ENCODE measurements around the gene TMEM242.

TMEM242 gene

GRCh38 chr6:157287247-157287850, 36.0 kb downstream of the TMEM242 start:
- peaks cover 4% of the 10 kb centered on the region for H3K4me1 Mint-ChIP-seq
- no peak overlapping the region for H3K4me3 Mint-ChIP-seq
- no peaks in the 10 kb centered on the region for H3K9me3 Mint-ChIP-seq
- DNase-seq (ENCODE audit: low spot score in 2 of 2) (no peak), ATAC-seq (no peak)
- no peak overlapping the region for H3K27ac Mint-ChIP-seq
- peaks cover 22% of the 10 kb centered on the region for H3K36me3 Mint-ChIP-seq

GRCh38 chr6:157285422-157285779, 37.9 kb downstream of the TMEM242 start:
- Mint-ChIP-seq H3K9me3 (no peaks in the 10 kb centered on the region), H3K4me3 (no peak overlapping the region), H3K4me1 (peaks cover 6% of the 10 kb centered on the region), H3K36me3 (peaks cover 12% of the 10 kb centered on the region), H3K27ac (no peak overlapping the region)
- DNase-seq (ENCODE audit: low spot score in 2 of 2) (no peak), ATAC-seq (no peak)

GRCh38 chr6:157284738-157285421, 38.4 kb downstream of the TMEM242 start:
- no peak for DNase-seq (ENCODE audit: low spot score in 2 of 2)
- H3K27ac Mint-ChIP-seq = no peak overlapping the region
- H3K36me3 Mint-ChIP-seq = peaks cover 8% of the 10 kb centered on the region
- H3K4me3 Mint-ChIP-seq = no peak overlapping the region
- peaks cover 6% of the 10 kb centered on the region for H3K4me1 Mint-ChIP-seq
- H3K9me3 Mint-ChIP-seq = no peaks in the 10 kb centered on the region
- ATAC-seq = peak; percentile 13

- peak; percentile 11 for ATAC-seq
- H3K36me3 Mint-ChIP-seq = peaks cover 5% of the 10 kb centered on the region
- H3K4me3 Mint-ChIP-seq = no peak overlapping the region
- H3K27ac Mint-ChIP-seq = no peak overlapping the region
- H3K4me1 Mint-ChIP-seq = peaks cover 6% of the 10 kb centered on the region
- no peaks in the 10 kb centered on the region for H3K9me3 Mint-ChIP-seq
- no peak for DNase-seq (ENCODE audit: low spot score in 2 of 2)
Measured at GRCh38 chr6:157283900-157284737, 39.2 kb downstream of the TMEM242 start.

- peaks cover under 1% of the 10 kb centered on the region for H3K36me3 Mint-ChIP-seq
- peaks cover 6% of the 10 kb centered on the region for H3K4me1 Mint-ChIP-seq
- DNase-seq (ENCODE audit: low spot score in 2 of 2) = no peak
- H3K4me3 Mint-ChIP-seq = no peak overlapping the region
- H3K27ac Mint-ChIP-seq = no peak overlapping the region
- ATAC-seq = no peak
- H3K9me3 Mint-ChIP-seq = no peaks in the 10 kb centered on the region
Measured at GRCh38 chr6:157283330-157283898, 39.9 kb downstream of the TMEM242 start.

GRCh38 chr6:157282284-157282683, 41.0 kb downstream of the TMEM242 start:
- Mint-ChIP-seq H3K36me3 (no peaks in the 10 kb centered on the region), H3K4me3 (no peak overlapping the region), H3K4me1 (peaks cover 6% of the 10 kb centered on the region), H3K27ac (no peak overlapping the region), H3K9me3 (no peaks in the 10 kb centered on the region)
- DNase-seq (ENCODE audit: low spot score in 2 of 2) (no peak), ATAC-seq (peak; percentile 28)

- Mint-ChIP-seq H3K27ac (no peak overlapping the region), H3K36me3 (no peaks in the 10 kb centered on the region), H3K9me3 (no peaks in the 10 kb centered on the region), H3K4me3 (no peak overlapping the region), H3K4me1 (peaks cover 6% of the 10 kb centered on the region)
- ATAC-seq (peak; percentile 49), DNase-seq (ENCODE audit: low spot score in 2 of 2) (no peak)
Measured at GRCh38 chr6:157281570-157281969, 41.7 kb downstream of the TMEM242 start.

- Mint-ChIP-seq H3K27ac (no peak overlapping the region), H3K36me3 (no peaks in the 10 kb centered on the region), H3K9me3 (no peaks in the 10 kb centered on the region), H3K4me3 (no peak overlapping the region), H3K4me1 (peaks cover 6% of the 10 kb centered on the region)
- ATAC-seq = no peak
- no peak for DNase-seq (ENCODE audit: low spot score in 2 of 2)
Measured at GRCh38 chr6:157280947-157281346, 42.4 kb downstream of the TMEM242 start.

- Mint-ChIP-seq H3K36me3 (no peaks in the 10 kb centered on the region), H3K4me1 (peaks cover 6% of the 10 kb centered on the region), H3K4me3 (no peak overlapping the region), H3K9me3 (no peaks in the 10 kb centered on the region), H3K27ac (no peak overlapping the region)
- ATAC-seq = no peak
- no peak for DNase-seq (ENCODE audit: low spot score in 2 of 2)
Measured at GRCh38 chr6:157280157-157280556, 43.2 kb downstream of the TMEM242 start.

- peaks cover 10% of the 10 kb centered on the region for H3K36me3 Mint-ChIP-seq
- H3K4me1 Mint-ChIP-seq = peaks cover 18% of the 10 kb centered on the region
- DNase-seq (ENCODE audit: low spot score in 2 of 2) (no peak), ATAC-seq (no peak)
- no peaks in the 10 kb centered on the region for H3K9me3 Mint-ChIP-seq
- no peak overlapping the region for H3K4me3 Mint-ChIP-seq
- H3K27ac Mint-ChIP-seq = no peak overlapping the region
Measured at GRCh38 chr6:157278171-157278570, 45.1 kb downstream of the TMEM242 start.

GRCh38 chr6:157276731-157277130, 46.6 kb downstream of the TMEM242 start:
- ATAC-seq (no peak), DNase-seq (ENCODE audit: low spot score in 2 of 2) (no peak)
- Mint-ChIP-seq H3K4me3 (no peak overlapping the region), H3K36me3 (peaks cover 10% of the 10 kb centered on the region), H3K9me3 (no peaks in the 10 kb centered on the region), H3K4me1 (peaks cover 12% of the 10 kb centered on the region), H3K27ac (no peak overlapping the region)

GRCh38 chr6:157276134-157276532, 47.2 kb downstream of the TMEM242 start:
- Mint-ChIP-seq H3K4me1 (peaks cover 12% of the 10 kb centered on the region), H3K36me3 (peaks cover 10% of the 10 kb centered on the region), H3K9me3 (no peaks in the 10 kb centered on the region), H3K27ac (no peak overlapping the region), H3K4me3 (no peak overlapping the region)
- DNase-seq (ENCODE audit: low spot score in 2 of 2) (no peak), ATAC-seq (no peak)

- peaks cover 17% of the 10 kb centered on the region for H3K36me3 Mint-ChIP-seq
- peaks cover 23% of the 10 kb centered on the region for H3K4me1 Mint-ChIP-seq
- H3K9me3 Mint-ChIP-seq = peaks cover 8% of the 10 kb centered on the region
- H3K27ac Mint-ChIP-seq = peak overlapping the region; percentile 86
- H3K4me3 Mint-ChIP-seq = peak overlapping the region; percentile 91
- DNase-seq (ENCODE audit: low spot score in 2 of 2) (peak; percentile 89 to 93), ATAC-seq (peak; percentile 93)
Measured at GRCh38 chr6:157274471-157275226, 48.7 kb downstream of the TMEM242 start.

GRCh38 chr6:157273756-157274470, 49.4 kb downstream of the TMEM242 start:
- H3K36me3 Mint-ChIP-seq = peaks cover 17% of the 10 kb centered on the region
- H3K27ac Mint-ChIP-seq = peak overlapping the region; percentile 86
- peaks cover 8% of the 10 kb centered on the region for H3K9me3 Mint-ChIP-seq
- H3K4me3 Mint-ChIP-seq = peak overlapping the region; percentile 91
- DNase-seq (ENCODE audit: low spot score in 2 of 2) = peak; percentile 45 to 74
- H3K4me1 Mint-ChIP-seq = peaks cover 23% of the 10 kb centered on the region
- peak; percentile 70 for ATAC-seq
